Measurements from ENCODE around the gene TFAP2D. TPM values are rescaled to one million over a fixed set of nuclear protein-coding genes. Genes with fewer than 3 reads are reported as not detected.

Gene TFAP2D
- total RNA-seq, 1 donor from 2014 or later, result not detected

- H3K4me3 ChIP-seq, result no peak overlapping the region
- H2AFZ ChIP-seq (replicated peaks), result no peak overlapping the region
- peaks cover 31% of the 10 kb centered on the region for H3K4me1 ChIP-seq
- Mint-ChIP-seq H3K4me1 (peaks cover 34% of the 10 kb centered on the region), H3K27me3 (ENCODE audit: insufficient read depth, low read depth) (peaks cover 88% of the 10 kb centered on the region), H3K4me3 (peak overlapping the region; percentile 20), H3K27ac (no peak overlapping the region), H3K36me3 (no peaks in the 10 kb centered on the region), H3K9me3 (no peaks in the 10 kb centered on the region)
- peaks cover 100% of the 10 kb centered on the region for H3K27me3 ChIP-seq
- no peak overlapping the region for H3K4me2 ChIP-seq
- H3K36me3 ChIP-seq, result no peaks in the 10 kb centered on the region
- no peak overlapping the region for H3K27ac ChIP-seq
- H3K79me2 ChIP-seq (ENCODE audit: low read depth), result no peaks in the 10 kb centered on the region
- H3K9me3 ChIP-seq (ENCODE audit: low read depth), result no peaks in the 10 kb centered on the region
- H3F3A ChIP-seq (ENCODE audit: low read depth), result peaks cover 27% of the 10 kb centered on the region
- peak; percentile 33 for TF ChIP-seq EZH2phosphoT487 (IDR thresholded peaks at IDR 0.05)
- no peak for TF ChIP-seq CTCF (IDR thresholded peaks at IDR 0.05)
- TF ChIP-seq EZH2 (IDR thresholded peaks at IDR 0.05), result peak; percentile 55
- DNase-seq (ENCODE audit: low spot score), result peak; percentile 42
- H3K9ac ChIP-seq, result no peak overlapping the region
- peaks cover 97% of the 10 kb centered on the region for H4K20me1 ChIP-seq (ENCODE audit: low read depth)
Observed at GRCh38 chr6:50716899-50717509, 3.7 kb downstream of the TFAP2D start.

GRCh38 chr6:50717734-50718457, 4.6 kb downstream of the TFAP2D start:
- Histone ChIP-seq H3K79me2 (ENCODE audit: low read depth) (no peaks in the 10 kb centered on the region), H4K20me1 (ENCODE audit: low read depth) (peaks cover 96% of the 10 kb centered on the region), H3K27me3 (peaks cover 100% of the 10 kb centered on the region), H3F3A (ENCODE audit: low read depth) (peaks cover 19% of the 10 kb centered on the region), H3K4me3 (no peak overlapping the region), H3K4me1 (peaks cover 27% of the 10 kb centered on the region), H3K9me3 (ENCODE audit: low read depth) (no peaks in the 10 kb centered on the region), H3K9ac (no peak overlapping the region), H3K27ac (no peak overlapping the region), H3K4me2 (no peak overlapping the region), H3K36me3 (no peaks in the 10 kb centered on the region), H2AFZ (replicated peaks) (no peak overlapping the region)
- Mint-ChIP-seq H3K9me3 (peaks cover 2% of the 10 kb centered on the region), H3K4me1 (peaks cover 34% of the 10 kb centered on the region), H3K36me3 (no peaks in the 10 kb centered on the region), H3K4me3 (no peak overlapping the region), H3K27me3 (ENCODE audit: insufficient read depth, low read depth) (peaks cover 88% of the 10 kb centered on the region), H3K27ac (no peak overlapping the region)
- TF ChIP-seq EZH2 (IDR thresholded peaks at IDR 0.05) (no peak), EZH2phosphoT487 (IDR thresholded peaks at IDR 0.05) (no peak)
- no peak for DNase-seq (ENCODE audit: low spot score)

- H3K4me2 ChIP-seq, result no peak overlapping the region
- no peak overlapping the region for H3K27ac Mint-ChIP-seq
- peaks cover 93% of the 10 kb centered on the region for H3K27me3 Mint-ChIP-seq (ENCODE audit: insufficient read depth, low read depth)
Observed at GRCh38 chr6:50718566-50718965, 5.2 kb downstream of the TFAP2D start.

More at GRCh38 chr6:50718566-50718965, 5.2 kb downstream of the TFAP2D start:
- Histone ChIP-seq H3K27ac (no peak overlapping the region), H3K79me2 (ENCODE audit: low read depth) (no peaks in the 10 kb centered on the region), H3K4me3 (no peak overlapping the region), H3K4me1 (peaks cover 23% of the 10 kb centered on the region), H3K27me3 (peaks cover 100% of the 10 kb centered on the region), H4K20me1 (ENCODE audit: low read depth) (peaks cover 98% of the 10 kb centered on the region), H3K9me3 (ENCODE audit: low read depth) (no peaks in the 10 kb centered on the region), H3K9ac (no peak overlapping the region), H3K36me3 (no peaks in the 10 kb centered on the region), H2AFZ (replicated peaks) (no peak overlapping the region), H3F3A (ENCODE audit: low read depth) (peaks cover 20% of the 10 kb centered on the region)
- Mint-ChIP-seq H3K4me3 (no peak overlapping the region), H3K4me1 (peaks cover 34% of the 10 kb centered on the region), H3K9me3 (peaks cover 3% of the 10 kb centered on the region), H3K36me3 (no peaks in the 10 kb centered on the region)
- no peak for DNase-seq (ENCODE audit: low spot score)
- TF ChIP-seq EZH2 (IDR thresholded peaks at IDR 0.05) (no peak), EZH2phosphoT487 (IDR thresholded peaks at IDR 0.05) (no peak), CTCF (IDR thresholded peaks at IDR 0.05) (no peak)

Data from neural progenitor cell (in vitro differentiated cells).